ENCODE data around the gene SLC39A7. TPM values are rescaled to one million over a fixed set of nuclear protein-coding genes. Genes with fewer than 3 reads are reported as not detected.
A peak's percentile ranks its signal among the peaks of the same experiment; 100 is the strongest.

The SLC39A7 gene
- total and polyA plus RNA-seq, 2 donors from 2014 or later = 83.3 to 118 TPM

DNA sequence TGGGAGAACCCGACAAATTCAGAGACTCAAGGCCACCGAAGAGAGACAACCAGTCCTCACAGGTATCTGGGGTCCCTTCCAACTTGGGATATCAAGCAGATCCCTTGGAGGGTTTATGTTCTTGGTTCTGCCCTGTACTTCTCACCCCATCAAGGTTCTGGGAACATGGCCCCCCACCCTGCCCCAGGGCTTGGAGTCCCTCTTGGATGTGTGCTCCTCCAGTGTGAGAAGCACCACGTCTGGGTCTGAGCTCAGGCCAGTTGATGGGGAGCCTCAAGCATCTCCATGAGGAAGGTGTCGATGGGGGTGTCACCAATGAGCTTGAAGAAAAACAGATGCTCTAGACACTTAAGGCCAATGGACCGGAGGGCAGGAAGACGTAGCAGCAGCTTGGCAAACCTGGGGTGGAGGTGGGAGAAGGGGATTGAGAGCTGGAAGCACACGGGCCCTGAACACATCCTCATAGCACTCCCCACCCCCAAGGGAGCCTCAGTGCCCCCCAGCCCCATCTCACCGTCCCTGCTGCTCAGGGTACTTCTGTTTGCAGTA lies 6.2 kb upstream of the SLC39A7 start:
- Histone ChIP-seq H3K4me1 (ENCODE audit: control insufficient read depth in 2 of 3, insufficient read depth in 2 of 3, low read depth in 1 of 3, low read length in 3 of 3) (peaks cover 0 to 11% (median 7%) of the 10 kb centered on the region in 3 donors), H3K4me3 (ENCODE audit: low read length in 3 of 3) (no peak overlapping the region), H3K36me3 (ENCODE audit: control insufficient read depth in 2 of 3, insufficient read depth in 3 of 3, low read length in 3 of 3) (peaks cover 9 to 20% (median 17%) of the 10 kb centered on the region in 3 donors), H3K9ac (ENCODE audit: low read length in 3 of 3) (no peak overlapping the region), H3K9me3 (ENCODE audit: control insufficient read depth in 2 of 3, insufficient read depth in 1 of 3, low read length in 3 of 3) (no peaks in the 10 kb centered on the region), H3K27me3 (ENCODE audit: control insufficient read depth, insufficient read depth, low read length) (peaks cover 4% of the 10 kb centered on the region), H3K27ac (ENCODE audit: low read depth in 2 of 2, low read length in 2 of 2) (no peak overlapping the region)
- intact Hi-C loops (cut with DNase I) = no loop called here
- TF ChIP-seq, protein P1, sequence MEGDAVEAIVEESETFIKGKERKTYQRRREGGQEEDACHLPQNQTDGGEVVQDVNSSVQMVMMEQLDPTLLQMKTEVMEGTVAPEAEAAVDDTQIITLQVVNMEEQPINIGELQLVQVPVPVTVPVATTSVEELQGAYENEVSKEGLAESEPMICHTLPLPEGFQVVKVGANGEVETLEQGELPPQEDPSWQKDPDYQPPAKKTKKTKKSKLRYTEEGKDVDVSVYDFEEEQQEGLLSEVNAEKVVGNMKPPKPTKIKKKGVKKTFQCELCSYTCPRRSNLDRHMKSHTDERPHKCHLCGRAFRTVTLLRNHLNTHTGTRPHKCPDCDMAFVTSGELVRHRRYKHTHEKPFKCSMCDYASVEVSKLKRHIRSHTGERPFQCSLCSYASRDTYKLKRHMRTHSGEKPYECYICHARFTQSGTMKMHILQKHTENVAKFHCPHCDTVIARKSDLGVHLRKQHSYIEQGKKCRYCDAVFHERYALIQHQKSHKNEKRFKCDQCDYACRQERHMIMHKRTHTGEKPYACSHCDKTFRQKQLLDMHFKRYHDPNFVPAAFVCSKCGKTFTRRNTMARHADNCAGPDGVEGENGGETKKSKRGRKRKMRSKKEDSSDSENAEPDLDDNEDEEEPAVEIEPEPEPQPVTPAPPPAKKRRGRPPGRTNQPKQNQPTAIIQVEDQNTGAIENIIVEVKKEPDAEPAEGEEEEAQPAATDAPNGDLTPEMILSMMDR (IDR thresholded peaks at IDR 0.05; ENCODE audit: borderline replicate concordance, extremely low read depth, insufficient read depth) = no peak
- DNase-seq (peak in 1 of 5 donors; percentile 55), FAIRE-seq (no peak)

DNA sequence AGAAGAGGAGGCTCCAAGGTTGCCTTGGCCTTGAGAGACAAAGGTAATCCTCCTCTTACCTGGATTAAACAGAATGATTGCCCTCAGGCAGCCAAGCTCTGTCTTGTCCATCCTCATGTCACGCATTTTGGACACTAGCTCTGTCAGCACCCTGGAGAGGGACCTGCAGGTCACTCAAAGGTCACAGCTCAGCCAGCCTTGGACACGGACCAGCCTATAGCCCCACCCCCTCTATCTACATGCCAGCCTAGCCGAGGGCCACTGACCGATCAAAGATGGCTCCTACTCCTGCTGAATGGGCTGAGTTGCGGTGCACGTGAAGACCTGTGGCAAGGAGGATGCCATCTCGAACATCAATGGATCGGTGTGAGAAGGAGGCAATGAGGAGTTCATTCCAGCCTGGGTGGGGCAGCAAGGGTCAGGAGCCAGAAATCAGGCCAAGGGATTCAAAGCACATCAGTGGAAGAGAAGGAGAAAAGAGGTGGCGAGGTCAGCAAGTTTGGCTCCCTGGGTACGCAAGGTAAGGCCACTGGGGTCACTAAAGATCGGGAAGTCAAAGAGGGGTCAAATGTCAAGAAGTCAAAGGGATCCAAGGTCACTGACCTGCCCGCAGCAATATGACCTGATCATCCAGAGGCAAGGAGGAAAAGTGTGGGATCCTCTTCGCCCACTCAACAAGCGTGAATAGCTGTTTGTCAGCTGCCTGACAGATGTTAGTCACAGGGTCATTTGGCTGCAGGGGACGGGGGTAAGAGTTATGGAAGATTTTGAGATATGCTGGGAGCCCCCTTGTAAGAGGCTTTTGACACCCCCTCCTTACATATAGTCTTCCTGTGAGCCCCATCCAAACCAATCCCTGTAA lies 5.1 kb upstream of the SLC39A7 start:
- Histone ChIP-seq H3K36me3 (ENCODE audit: control insufficient read depth in 2 of 3, insufficient read depth in 3 of 3, low read length in 3 of 3) (peaks cover 9 to 20% (median 17%) of the 10 kb centered on the region in 3 donors), H3K27me3 (ENCODE audit: control insufficient read depth, insufficient read depth, low read length) (peaks cover 4% of the 10 kb centered on the region), H3K4me3 (ENCODE audit: low read length in 3 of 3) (no peak overlapping the region), H3K27ac (ENCODE audit: low read depth in 2 of 2, low read length in 2 of 2) (no peak overlapping the region), H3K9ac (ENCODE audit: low read length in 3 of 3) (no peak overlapping the region), H3K4me1 (ENCODE audit: control insufficient read depth in 2 of 3, insufficient read depth in 2 of 3, low read depth in 1 of 3, low read length in 3 of 3) (peaks cover 0 to 14% (median 7%) of the 10 kb centered on the region in 3 donors), H3K9me3 (ENCODE audit: control insufficient read depth in 2 of 3, insufficient read depth in 1 of 3, low read length in 3 of 3) (no peaks in the 10 kb centered on the region)
- FAIRE-seq = no peak
- TF ChIP-seq, protein P1 (IDR thresholded peaks at IDR 0.05; ENCODE audit: borderline replicate concordance, extremely low read depth, insufficient read depth) = no peak
- intact Hi-C loops (cut with DNase I) = no loop called here
- peak in 1 of 5 donors; percentile 60 for DNase-seq

DNA sequence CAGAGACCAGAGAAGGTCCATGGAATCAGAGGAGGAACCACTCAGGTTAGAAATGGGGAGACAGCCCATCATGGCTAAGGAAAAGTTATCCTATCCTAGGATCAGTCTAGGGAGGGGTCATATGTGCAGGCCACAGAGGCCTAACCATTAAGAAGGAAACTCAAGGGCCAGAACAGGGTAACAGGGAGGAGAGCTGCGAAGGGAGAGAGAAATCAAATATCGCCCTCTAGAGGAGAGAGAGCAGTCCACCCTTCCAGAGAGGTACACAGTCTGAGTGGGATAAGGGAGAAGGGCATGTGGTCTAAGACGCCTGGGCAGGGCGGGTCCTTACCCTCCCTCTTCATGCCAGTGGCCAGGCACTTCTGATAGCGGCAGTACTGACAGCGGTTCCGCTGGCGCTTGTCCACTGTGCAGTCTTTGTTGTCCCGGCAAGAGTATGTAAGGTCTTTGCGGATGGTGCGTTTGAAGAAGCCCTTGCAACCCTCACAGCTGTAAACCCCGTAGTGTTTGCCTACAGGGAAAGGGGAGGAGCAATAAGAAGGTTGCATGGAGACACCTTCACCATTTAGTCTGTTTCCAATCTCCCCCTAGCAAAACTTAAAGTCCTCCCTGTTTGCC lies 3.1 kb upstream of the SLC39A7 start:
- peak in 3 of 5 donors; percentile 35 to 79 (median 61) for DNase-seq
- H3K9ac ChIP-seq (ENCODE audit: low read length in 3 of 3) = no peak overlapping the region
- H3K4me1 ChIP-seq (ENCODE audit: control insufficient read depth in 2 of 3, insufficient read depth in 2 of 3, low read depth in 1 of 3, low read length in 3 of 3) = peaks cover 3 to 29% (median 13%) of the 10 kb centered on the region in 3 donors
- no peak for FAIRE-seq
- no peaks in the 10 kb centered on the region for H3K27me3 ChIP-seq (ENCODE audit: control insufficient read depth, insufficient read depth, low read length)
- H3K9me3 ChIP-seq (ENCODE audit: control insufficient read depth in 2 of 3, insufficient read depth in 1 of 3, low read length in 3 of 3) = no peaks in the 10 kb centered on the region
- intact Hi-C loops (cut with DNase I) = no loop called here
- no peak overlapping the region for H3K4me3 ChIP-seq (ENCODE audit: low read length in 3 of 3)
- peaks cover 15 to 24% (median 22%) of the 10 kb centered on the region in 3 donors for H3K36me3 ChIP-seq (ENCODE audit: control insufficient read depth in 2 of 3, insufficient read depth in 3 of 3, low read length in 3 of 3)
- H3K27ac ChIP-seq (ENCODE audit: low read depth in 2 of 2, low read length in 2 of 2) = no peak overlapping the region
- TF ChIP-seq, protein P1 (IDR thresholded peaks at IDR 0.05; ENCODE audit: borderline replicate concordance, extremely low read depth, insufficient read depth) = peak; percentile 55

Data from kidney (tissue), 14 donors.